GM12873 (cell line): Measurements from ENCODE around the gene RNASE7.

Experiments used
- TF ChIP-seq, protein P1 (sequence below): IDR thresholded peaks from 2 replicates; pipeline ENCODE4 v1.5.1; 2012; ENCODE audit warnings: low read depth, mild to moderate bottlenecking, moderate library complexity, low read length, control low read depth; ENCODE audit not compliant: insufficient read depth; ENCODE audit errors: missing control alignments

Gene RNASE7

DNA sequence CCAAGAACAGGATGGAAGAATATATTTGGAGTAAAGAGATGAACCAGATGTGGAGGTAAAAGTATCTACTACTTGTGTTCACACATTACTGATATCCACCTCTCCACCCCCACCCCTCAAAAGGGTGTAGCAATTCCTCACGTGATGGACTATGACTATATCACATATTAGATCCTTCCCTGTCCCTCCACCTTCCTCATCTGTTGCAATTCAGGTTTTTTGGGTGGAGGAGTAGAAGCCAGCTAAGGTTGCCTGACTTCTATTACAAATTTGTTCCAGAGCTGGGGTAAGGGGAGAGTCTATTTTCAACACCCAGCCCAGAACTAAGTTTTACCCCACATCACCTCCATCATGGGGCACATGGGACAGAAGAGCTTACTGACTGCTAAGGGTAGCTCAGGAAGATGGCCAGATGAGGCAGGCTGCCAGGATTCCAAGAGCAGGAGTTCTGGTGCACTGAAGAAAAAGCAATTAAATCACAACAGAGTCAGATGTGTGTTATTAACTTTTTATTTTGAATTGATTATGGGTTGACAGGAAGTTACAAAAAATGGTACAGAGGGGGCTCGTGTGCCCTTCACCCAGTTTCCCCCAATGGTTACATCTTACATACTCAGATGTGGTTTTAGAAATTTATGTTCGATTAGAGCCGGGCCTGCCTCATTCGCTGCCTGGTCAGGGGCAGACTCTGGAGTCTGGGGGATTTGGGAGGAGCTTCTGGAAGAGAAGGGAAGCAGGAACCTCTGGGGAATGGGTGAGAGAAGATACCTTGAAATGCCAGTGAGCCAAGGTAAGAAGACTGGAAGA lies 9.6 kb upstream of the RNASE7 start:
- TF ChIP-seq, protein P1, sequence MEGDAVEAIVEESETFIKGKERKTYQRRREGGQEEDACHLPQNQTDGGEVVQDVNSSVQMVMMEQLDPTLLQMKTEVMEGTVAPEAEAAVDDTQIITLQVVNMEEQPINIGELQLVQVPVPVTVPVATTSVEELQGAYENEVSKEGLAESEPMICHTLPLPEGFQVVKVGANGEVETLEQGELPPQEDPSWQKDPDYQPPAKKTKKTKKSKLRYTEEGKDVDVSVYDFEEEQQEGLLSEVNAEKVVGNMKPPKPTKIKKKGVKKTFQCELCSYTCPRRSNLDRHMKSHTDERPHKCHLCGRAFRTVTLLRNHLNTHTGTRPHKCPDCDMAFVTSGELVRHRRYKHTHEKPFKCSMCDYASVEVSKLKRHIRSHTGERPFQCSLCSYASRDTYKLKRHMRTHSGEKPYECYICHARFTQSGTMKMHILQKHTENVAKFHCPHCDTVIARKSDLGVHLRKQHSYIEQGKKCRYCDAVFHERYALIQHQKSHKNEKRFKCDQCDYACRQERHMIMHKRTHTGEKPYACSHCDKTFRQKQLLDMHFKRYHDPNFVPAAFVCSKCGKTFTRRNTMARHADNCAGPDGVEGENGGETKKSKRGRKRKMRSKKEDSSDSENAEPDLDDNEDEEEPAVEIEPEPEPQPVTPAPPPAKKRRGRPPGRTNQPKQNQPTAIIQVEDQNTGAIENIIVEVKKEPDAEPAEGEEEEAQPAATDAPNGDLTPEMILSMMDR: no peak

DNA sequence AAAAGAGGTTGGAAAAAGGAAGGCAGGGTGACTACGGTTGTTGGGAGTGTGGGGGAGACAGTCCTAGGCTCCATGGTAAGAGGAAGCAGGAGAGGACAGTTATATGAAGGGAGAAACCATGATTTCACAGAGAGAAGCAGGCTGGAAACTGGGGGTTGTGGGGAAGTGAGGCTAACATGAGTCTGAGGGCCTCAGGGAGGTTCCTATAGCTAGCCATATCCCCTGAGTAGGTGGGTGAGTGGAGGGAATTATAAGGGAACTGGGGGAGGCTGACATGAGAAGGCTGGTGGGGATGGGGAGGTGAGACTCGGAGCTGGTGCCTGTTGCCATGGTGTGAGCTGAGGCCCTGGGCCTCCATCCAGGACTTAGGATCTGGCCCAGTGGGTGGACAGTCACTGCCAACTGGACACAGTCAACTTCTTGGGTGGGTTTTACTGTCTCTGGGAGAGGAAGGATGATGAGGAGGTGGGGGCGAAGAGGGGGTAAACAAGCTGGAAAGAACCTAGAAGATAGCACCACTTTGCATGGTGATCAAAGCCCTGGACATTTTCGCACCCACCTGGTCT lies 8.9 kb upstream of the RNASE7 start:
- TF ChIP-seq, protein P1: no peak

DNA sequence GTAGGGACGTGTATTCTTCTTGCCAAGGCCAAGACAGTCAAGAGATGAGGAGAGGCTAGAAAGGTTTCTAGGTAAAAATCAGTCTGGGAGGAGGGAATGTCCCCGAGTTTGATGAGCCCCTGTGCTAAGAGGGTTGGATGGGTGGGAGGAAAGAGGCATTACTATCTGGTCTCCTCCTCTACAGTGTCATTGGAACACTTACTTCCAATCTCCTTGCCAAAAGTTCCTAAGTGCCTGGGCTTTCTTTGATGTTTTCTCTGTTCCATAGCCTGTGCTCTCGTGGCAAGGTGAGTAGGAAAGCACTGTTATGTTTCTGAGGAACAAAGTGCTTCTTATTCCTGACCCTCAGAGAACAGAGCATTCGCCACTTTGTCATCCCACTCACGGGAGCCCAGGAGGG lies 7.5 kb upstream of the RNASE7 start, which contains the start of gene RNASE13:
RNASE13 (minus strand) TSS at position 101 of the 400 bp plus-strand sequence. CDS start 519 bp downstream, outside the sequence.
- TF ChIP-seq, protein P1: no peak

DNA sequence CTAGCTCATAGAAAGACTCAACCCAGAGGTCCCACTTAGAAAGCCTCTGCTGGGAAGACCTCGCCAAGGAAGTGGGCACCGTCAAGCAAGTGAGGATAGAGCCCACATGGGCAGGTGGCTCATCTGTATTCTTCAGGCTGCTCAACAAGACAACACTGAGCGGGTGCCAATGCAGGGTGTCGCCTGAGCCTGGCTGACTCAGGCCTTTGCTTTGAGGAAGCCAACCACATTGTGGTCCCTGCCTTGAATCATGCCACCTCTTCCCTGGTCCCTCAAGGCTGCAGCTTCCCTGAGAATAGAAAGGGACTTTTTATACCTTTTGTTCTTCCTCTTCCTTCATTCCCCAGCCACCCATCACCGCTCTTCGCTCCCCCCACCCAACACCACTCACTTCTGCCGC lies 5.4 kb upstream of the RNASE7 start:
- TF ChIP-seq, protein P1: no peak

DNA sequence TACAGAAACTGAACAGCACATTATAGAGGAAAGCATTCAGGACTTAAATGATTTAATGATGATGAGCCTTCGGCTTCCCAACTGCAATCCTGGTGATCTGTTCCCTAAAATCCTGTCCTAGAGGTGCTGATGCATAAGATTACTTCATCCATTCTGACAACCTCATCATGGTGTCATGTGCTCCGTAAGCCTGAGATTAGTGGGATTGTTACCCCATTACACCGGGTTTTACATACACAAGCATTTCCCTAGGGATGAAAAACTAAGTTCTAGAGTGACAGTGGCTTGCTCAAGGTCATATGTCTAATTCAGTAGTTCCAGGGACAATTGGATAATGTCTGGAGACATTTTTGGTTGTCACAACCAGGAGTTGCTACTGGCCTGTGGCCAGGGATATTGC lies 5.0 kb upstream of the RNASE7 start:
- TF ChIP-seq, protein P1: no peak

DNA sequence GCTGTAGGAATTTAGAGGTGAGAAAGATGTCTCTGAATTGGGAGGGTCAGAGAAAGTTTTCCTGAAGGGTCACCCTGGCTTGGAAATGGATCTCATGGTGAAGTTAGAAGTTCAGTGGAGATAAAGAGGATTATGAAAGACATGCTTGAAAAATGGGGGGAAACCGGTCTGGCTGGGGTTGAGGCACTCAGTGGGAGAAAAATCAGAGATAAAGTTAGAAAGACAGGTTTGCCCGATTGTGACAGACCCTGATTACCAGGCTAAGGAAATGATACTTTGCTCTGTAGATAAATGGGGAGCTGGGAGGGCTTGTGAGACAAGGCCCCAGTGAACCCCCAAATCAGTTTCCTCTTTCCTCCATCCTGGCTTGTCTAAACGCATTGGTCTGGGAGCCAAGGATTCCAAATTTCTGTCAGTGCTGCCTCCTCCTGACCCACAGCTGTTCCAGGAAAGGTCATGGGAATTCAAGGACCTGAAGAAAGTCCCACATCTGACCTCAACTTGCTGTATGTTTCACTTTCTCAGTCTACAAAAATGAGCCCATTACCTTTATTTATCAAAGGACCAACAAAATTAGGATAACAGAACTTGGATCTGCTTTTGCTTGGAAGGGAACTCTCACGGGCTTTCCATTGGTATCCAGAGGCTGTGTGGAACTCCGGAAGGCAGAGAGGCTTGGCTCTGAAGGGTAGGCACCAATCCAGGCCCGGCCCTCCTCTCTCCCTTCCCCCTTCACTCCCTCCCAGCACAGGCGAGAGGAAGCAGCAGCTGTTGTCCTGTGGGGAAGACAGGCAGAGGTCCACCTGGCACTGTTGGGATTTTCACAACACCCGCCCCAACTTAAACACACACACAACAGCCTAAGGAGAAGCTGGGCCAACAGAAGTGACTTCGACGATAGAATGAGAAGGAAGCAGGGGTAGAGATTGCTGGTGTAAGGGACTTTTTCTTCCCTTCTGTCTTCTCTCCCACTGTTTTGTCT lies 3.4 kb upstream of the RNASE7 start:
- TF ChIP-seq, protein P1: no peak
